Stimulated activated CD8-positive, alpha-beta memory T cell treated with anti-CD3 and anti-CD28 coated beads, Interleukin-12 subunit alpha, Interleukin-12 subunit beta, amount 100 ng/mL, for 24 hours (primary cell): Measurements from ENCODE around the gene STOML1.
"Not testable (repeated sequence)": the region's sequence is repeated elsewhere in the genome, so short reads cannot be mapped to it uniquely, and the experiment has no call there.

Experiments
- DNase-seq: peaks from one replicate; pipeline ENCODE4 v3.0.0-alpha.2; 2020; ENCODE audit errors: extremely low read depth

STOML1 gene

GRCh38 chr15:73946795-73947370 lies 45.2 kb downstream of the STOML1 start:
- no peak for DNase-seq

GRCh38 chr15:73946046-73946721 lies 45.9 kb downstream of the STOML1 start:
- DNase-seq: no peak

GRCh38 chr15:73945130-73945508 lies 47.0 kb downstream of the STOML1 start:
- DNase-seq: no peak

GRCh38 chr15:73944161-73945129 lies 47.6 kb downstream of the STOML1 start:
- no peak for DNase-seq

- DNase-seq: no peak
Measured at GRCh38 chr15:73942751-73943270, 49.3 kb downstream of the STOML1 start.

GRCh38 chr15:73941871-73942635 lies 50.0 kb downstream of the STOML1 start:
- no peak for DNase-seq

GRCh38 chr15:73941449-73941848 lies 50.6 kb downstream of the STOML1 start:
- no peak for DNase-seq

- DNase-seq: no peak
Measured at GRCh38 chr15:73941044-73941443, 51.1 kb downstream of the STOML1 start.

- no peak for DNase-seq
Measured at GRCh38 chr15:73940061-73940981, 51.8 kb downstream of the STOML1 start.

- no peak for DNase-seq
Measured at GRCh38 chr15:73939138-73939537, 53.0 kb downstream of the STOML1 start.

GRCh38 chr15:73938516-73938915 lies 53.6 kb downstream of the STOML1 start:
- DNase-seq: not testable (repeated sequence)

GRCh38 chr15:73937726-73938125 lies 54.4 kb downstream of the STOML1 start:
- DNase-seq: no peak

GRCh38 chr15:73937296-73937695 lies 54.8 kb downstream of the STOML1 start:
- no peak for DNase-seq

GRCh38 chr15:73936588-73937290 lies 55.4 kb downstream of the STOML1 start:
- DNase-seq: no peak

- DNase-seq: no peak
Measured at GRCh38 chr15:73936181-73936580, 55.9 kb downstream of the STOML1 start.

GRCh38 chr15:73935547-73935946 lies 56.5 kb downstream of the STOML1 start:
- DNase-seq: no peak

GRCh38 chr15:73934281-73934680 lies 57.8 kb downstream of the STOML1 start:
- DNase-seq: no peak

GRCh38 chr15:73932381-73933191 lies 59.5 kb downstream of the STOML1 start:
- DNase-seq: no peak

- no peak for DNase-seq
Measured at GRCh38 chr15:73931441-73931840, 60.7 kb downstream of the STOML1 start.
